Heart left ventricle (tissue), 13 donors: Measurements from ENCODE around the gene PYGL.

Source experiments
- CTCF ChIP-seq, 12 donors: fragments of 200-600 bp; sonication (generic) in 4 of 12; IDR thresholded peaks; one replicate each; pipeline versions ENCODE4 v1.5.0 to v1.8.0; 2018 to 2022; ENCODE audit warnings: antibody characterized with exemption in 12 of 12, mild to moderate bottlenecking in 5 of 12
- POLR2A ChIP-seq, 2 donors: fragments of 450-650 bp; IDR thresholded peaks; one replicate each; pipeline ENCODE4 v1.6.1; 2017; ENCODE audit warnings: antibody characterized with exemption in 2 of 2, mild to moderate bottlenecking in 2 of 2, moderate library complexity in 2 of 2
- donor health status: ischemic (EF 13 %, LVEDD 7.1; RV severe dilation, severe dysfunction).
- donor health status: DM: no; HTN: yes; CAD: no.
- donor health status: DM: no; HTN: no; CAD: no.
- donor health status: ischemic (EF 25% LVEDD 6.9; RV normal size, moderate dysfunction).
- donor health status: ischemic (EF 25% LVEDD 5.7; RV mildly dilated, moderate dysfunction).
- donor health status: ischemic (EF 35%, LVEDD 5.7; RV mildly dilated, moderate dysfunction).
- donor health status: nonischemic (EF 11% LVEDD 7.7; RV severe dilation, severe dysfunction).
- donor health status: DM: yes; HTN: yes; CAD: no.
- donor health status: PGD.
- donor health status: ischemic (EF 29% LVEDD 5.4; RV normal size, mild dysfunction).
- donor health status: nonischemic (EF 23%, LVEDD 6.1; RV moderate dilation, normal function).

- no peak for TF ChIP-seq POLR2A (IDR thresholded peaks at IDR 0.05)
- no peak for TF ChIP-seq CTCF (IDR thresholded peaks at IDR 0.05)
These were observed 6.5 kb downstream of the PYGL start for GRCh38 chr14:50937800-50938199.
